Myocyte (in vitro differentiated cells): ENCODE results near the gene NOTCH3. TPM values are rescaled to one million over a fixed set of nuclear protein-coding genes. Genes with fewer than 3 reads are reported as not detected.

Experiments
- DNase-seq: peaks from one replicate; pipeline ENCODE4 v3.0.0-alpha.2; 2012; ENCODE audit warnings: low read depth
- total RNA-seq: library from RNA; depleted of rRNA; stranded (reverse); fragments of >200 nt; gene quantifications from 2 replicates; pipeline ENCODE4 v1.2.3, GENCODE V29; 2014

NOTCH3 gene
- total RNA-seq, 1 donor from 2014 or later = 76.1 TPM

- DNase-seq = peak; percentile 22
Measured at GRCh38 chr19:15161028-15161984, 39.5 kb downstream of the NOTCH3 start.

GRCh38 chr19:15159251-15159650 is 41.5 kb downstream of the NOTCH3 start:
- DNase-seq = peak; percentile 28

- no peak for DNase-seq
Measured at GRCh38 chr19:15156391-15156790, 44.4 kb downstream of the NOTCH3 start.

GRCh38 chr19:15155296-15155695 is 45.5 kb downstream of the NOTCH3 start:
- no peak for DNase-seq

GRCh38 chr19:15154002-15154612 is 46.7 kb downstream of the NOTCH3 start:
- DNase-seq = peak; percentile 65

GRCh38 chr19:15149737-15150136 is 51.1 kb downstream of the NOTCH3 start:
- DNase-seq = no peak

- no peak for DNase-seq
Measured at GRCh38 chr19:15147090-15147489, 53.7 kb downstream of the NOTCH3 start.

GRCh38 chr19:15144046-15144646 is 56.6 kb downstream of the NOTCH3 start:
- DNase-seq = no peak

- DNase-seq = no peak
Measured at GRCh38 chr19:15142313-15142712, 58.5 kb downstream of the NOTCH3 start.

- DNase-seq = no peak
Measured at GRCh38 chr19:15141143-15141542, 59.7 kb downstream of the NOTCH3 start.

GRCh38 chr19:15138427-15138826 is 62.4 kb downstream of the NOTCH3 start:
- DNase-seq = no peak

GRCh38 chr19:15137777-15138176 is 63.0 kb downstream of the NOTCH3 start:
- no peak for DNase-seq

- no peak for DNase-seq
Measured at GRCh38 chr19:15136234-15136954, 64.4 kb downstream of the NOTCH3 start.

GRCh38 chr19:15129856-15130585 is 70.8 kb downstream of the NOTCH3 start:
- no peak for DNase-seq

- DNase-seq = no peak
Measured at GRCh38 chr19:15128162-15128770, 72.5 kb downstream of the NOTCH3 start.

- no peak for DNase-seq
Measured at GRCh38 chr19:15126131-15126910, 74.5 kb downstream of the NOTCH3 start.

- peak; percentile 99 for DNase-seq
Measured at GRCh38 chr19:15125232-15126067, 75.3 kb downstream of the NOTCH3 start.

- DNase-seq = no peak
Measured at GRCh38 chr19:15124572-15125231, 76.1 kb downstream of the NOTCH3 start.
